ENCODE data around the gene ARNT2.
"Not testable (repeated sequence)": the region's sequence is repeated elsewhere in the genome, so short reads cannot be mapped to it uniquely, and the experiment has no call there.

The ARNT2 gene

GRCh38 chr15:80640531-80641121 lies 236.4 kb downstream of the ARNT2 start:
- intact Hi-C loops (cut with DNase I) = no loop called here
- DNase-seq = no peak

- no peak for DNase-seq
- intact Hi-C loops (cut with DNase I) = no loop called here
Measured at GRCh38 chr15:80641384-80641783, 237.2 kb downstream of the ARNT2 start.

- intact Hi-C loops (cut with DNase I) = no loop called here
Measured at GRCh38 chr15:80643431-80643951, 239.3 kb downstream of the ARNT2 start.

GRCh38 chr15:80645494-80646065 lies 241.4 kb downstream of the ARNT2 start:
- no peak for DNase-seq
- intact Hi-C loops (cut with DNase I) = no loop called here

More at GRCh38 chr15:80643431-80643951, 239.3 kb downstream of the ARNT2 start:
- DNase-seq = no peak

- DNase-seq; intact Hi-C loops (cut with DNase I): not testable (repeated sequence)
Measured at GRCh38 chr15:80647424-80647823, 243.2 kb downstream of the ARNT2 start.
